NCI-H2227 (cell line): ENCODE measurements around the gene COQ10A.
"Not testable (repeated sequence)": the region's sequence is repeated elsewhere in the genome, so short reads cannot be mapped to it uniquely, and the experiment has no call there.

Experiments used
- DNase-seq: peaks from one replicate; lab custom pipeline; 2025; ENCODE audit not compliant: unreplicated experiment; lab: John Stamatoyannopoulos, UW

The COQ10A gene

DNA sequence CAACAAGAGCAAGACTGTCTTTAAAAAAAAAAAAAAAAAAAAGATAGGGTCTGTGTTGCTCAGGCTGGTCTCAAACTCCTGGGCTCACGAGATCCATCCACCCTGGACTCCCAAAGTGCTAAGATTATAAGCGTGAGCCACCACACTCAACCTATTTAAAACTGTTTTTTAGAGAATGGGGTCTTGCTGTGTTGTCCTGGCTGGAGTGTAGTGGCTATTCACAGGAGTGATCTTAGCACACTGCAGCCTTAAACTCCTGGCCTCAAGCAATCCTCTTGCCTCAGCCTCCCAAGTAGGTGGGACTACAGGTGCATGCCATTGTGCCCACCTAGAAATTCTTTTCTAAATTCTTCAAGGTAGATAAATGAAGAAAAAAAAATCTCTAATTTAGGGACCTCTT is 7.6 kb downstream of the COQ10A start:
- no peak for DNase-seq

DNA sequence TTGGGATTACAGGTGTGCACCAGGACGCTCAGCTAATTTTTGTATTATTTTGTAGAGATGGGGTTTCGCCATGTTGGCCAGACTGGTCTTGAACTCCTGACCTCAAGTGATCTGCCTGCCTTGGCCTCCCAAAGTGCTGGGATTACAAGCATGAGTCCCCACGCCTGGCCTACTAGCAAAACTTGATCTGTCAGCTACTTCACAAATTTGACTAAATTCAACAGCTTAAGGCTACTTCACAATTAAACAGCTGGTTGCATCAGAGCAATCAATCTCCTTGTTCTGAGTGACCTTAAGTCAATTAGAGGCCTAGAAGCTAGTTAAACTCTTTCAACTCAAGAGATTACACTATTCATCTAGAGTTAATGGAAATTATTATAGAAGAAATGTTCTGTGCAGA is 12.2 kb downstream of the COQ10A start:
- DNase-seq = no peak

DNA sequence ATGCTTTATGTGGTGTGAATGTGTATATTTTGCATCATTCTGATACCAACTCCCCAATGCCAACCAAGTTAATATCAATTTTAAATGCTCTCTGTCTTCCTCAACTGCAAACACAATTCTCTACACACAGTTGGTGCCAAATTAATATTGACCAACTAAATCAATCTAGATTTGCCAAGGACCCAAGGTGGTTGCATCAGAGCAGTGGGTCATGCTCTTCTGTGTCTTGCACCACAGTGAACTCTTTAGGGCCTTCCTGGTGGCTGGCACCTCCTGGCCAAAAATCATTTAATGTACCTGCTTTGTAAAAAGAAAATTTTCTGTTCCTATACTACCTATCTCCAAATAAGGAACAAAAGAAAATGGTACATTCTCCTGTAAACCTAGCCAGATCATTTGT is 14.1 kb downstream of the COQ10A start:
- no peak for DNase-seq

DNA sequence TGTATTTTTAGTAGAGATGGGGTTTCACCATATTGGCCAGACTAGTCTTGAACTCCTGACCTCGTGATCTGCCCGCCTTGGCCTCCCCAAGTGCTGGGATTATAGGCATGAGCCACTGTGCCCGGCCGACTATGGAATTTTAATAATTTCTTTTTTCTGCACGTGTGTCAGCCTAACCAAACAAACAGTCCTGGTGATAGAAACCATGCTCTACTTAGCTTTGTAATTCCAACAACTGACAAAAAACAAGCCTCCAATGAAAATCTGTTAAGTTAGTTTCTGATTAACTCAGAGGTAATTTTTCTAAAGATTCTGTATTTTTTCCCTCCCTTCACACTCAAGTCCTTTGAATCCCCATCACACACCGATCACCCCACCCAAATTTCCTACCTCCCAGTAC is 15.3 kb downstream of the COQ10A start:
- no peak for DNase-seq

DNA sequence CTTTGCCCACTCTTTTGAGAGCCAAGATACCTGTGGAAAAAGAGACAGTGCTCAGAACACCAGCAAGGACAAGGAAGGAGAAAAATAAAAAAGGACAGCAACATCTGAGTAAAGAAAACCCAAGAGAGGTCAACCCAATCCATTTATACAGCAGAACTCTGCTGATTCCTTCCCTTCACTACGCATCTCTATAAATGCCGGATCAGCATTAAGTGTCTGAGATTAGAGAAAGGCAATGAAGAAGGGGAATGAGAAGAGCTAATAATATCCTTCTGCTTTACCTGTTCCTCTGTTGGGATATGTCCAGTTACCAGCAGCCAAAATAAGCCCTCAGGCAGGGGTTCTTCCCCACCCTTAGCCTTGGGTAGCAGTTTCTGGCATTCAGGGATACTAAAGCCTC is 15.8 kb downstream of the COQ10A start:
- DNase-seq = no peak

DNA sequence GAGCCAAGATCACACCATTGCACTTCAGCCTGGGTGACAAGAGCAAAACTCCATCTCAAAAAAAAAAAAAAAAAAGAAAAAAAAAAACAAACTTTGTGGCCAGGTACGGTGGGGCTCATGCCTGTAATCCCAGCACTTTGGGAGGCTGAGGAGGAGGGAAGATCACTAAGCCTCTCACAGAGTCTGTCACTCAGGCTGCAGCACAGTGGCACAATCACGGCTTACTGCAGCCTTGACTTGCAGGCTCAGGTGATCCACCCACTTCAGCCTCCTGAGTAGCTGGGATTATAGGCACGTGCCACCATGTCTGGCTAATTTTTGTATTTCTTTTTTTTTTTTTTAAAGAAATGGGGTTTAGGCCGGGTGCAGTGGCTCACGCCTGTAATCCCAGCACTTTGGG is 17.5 kb downstream of the COQ10A start:
- DNase-seq = not testable (repeated sequence)

DNA sequence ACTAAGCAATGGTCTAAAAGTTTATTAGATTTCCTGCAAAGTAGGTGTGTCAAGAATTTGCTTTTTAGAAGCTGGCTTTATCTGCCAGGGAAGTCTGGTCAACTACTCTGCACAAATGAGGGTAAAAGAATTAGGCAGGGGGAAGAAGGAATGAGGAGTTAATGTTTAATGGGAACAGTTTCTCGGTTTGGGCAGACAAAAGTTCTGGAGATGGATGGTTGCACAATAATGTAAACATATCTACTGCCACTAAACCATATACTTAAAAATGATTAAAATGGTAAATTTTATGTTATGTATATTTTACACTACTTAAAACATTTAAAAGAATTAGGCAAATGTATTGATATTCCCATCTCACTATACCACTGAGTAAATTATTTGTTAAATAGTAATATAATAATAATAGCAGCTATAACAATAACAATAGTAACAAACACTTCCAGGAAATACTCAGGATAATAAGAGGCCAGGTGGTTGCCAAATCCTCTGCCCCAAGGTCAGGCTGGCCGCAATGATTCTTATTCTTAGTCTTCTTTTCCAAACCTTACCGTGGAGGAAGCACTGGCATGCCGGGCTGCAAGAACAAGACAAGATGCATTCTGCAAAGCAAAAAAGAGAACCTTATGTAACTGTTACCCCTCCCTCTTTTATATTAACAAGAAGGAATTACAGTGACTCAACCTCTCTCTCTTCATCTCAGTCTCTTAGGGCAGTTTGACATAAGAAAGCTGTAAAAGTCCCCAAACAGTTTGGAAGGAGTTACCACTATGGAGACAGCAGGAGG is 19.5 kb downstream of the COQ10A start:
- DNase-seq = no peak

DNA sequence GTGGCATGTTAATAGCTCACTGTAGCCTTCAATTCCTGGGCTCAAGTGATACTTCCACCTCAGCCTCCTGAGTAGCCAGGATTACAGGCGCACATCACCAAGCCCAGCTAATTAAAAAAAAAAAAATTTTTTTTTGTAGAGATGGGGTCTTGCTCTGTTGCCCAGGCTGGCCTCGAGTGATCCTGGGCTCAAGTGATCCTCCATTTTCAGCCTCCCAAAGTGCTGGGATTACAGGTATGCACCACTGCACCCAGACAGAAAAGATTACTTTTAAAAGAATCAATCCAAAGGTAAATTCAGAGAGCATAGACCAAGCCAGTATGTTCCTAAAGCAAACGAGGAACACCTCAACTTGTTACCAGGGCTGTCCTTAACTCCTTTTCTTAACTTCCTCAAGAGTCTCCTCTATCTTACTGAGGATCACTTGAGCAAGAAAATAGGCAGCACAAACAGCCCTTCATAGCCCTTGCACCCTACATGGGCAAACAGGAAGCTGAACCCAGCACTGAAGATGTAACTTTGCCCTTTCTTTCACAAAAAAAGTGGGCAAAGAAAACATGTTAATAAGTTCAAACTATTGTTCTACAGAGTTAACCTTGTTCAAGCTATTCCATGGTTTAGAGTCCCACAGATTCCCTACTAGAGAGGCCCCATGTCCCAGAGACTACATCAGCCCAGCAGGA is 22.1 kb downstream of the COQ10A start:
- no peak for DNase-seq

DNA sequence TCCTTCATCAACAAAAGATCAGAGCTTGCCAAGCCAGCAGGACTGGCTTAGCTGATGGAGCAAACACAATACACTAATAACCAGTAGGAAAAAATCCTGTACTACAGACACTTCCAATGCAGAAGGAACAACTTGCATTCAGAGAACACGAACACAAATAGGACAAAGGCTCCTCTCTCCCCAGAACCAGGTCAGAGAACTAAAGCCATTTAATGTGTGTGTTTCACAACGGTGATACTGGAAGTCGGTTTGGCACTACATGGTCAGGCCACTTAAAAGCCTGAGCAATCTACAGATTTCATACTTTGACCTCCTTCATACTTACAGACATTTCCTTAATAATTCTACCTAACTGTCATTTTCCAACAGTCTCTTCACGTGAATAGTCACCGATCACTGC is 27.1 kb downstream of the COQ10A start:
- no peak for DNase-seq

DNA sequence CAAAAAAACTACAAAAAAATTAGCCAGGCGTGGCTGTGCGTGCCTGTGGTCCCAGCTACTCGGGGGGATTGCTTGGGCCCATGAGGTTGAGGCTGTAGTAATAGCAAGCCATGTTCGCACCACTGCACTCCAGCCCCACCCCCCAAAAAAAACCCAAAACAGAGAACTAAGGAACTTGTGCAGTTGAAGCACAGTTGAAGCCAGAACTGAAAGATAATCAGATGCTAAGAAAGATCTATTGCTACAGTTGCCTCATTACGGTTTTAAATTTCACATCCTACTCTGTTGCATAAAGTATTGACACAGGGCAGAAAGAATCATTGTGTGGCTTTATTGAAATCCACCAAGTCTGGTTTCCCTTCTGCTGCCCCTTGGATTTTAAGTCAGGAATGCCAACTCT is 29.6 kb downstream of the COQ10A start:
- no peak for DNase-seq

DNA sequence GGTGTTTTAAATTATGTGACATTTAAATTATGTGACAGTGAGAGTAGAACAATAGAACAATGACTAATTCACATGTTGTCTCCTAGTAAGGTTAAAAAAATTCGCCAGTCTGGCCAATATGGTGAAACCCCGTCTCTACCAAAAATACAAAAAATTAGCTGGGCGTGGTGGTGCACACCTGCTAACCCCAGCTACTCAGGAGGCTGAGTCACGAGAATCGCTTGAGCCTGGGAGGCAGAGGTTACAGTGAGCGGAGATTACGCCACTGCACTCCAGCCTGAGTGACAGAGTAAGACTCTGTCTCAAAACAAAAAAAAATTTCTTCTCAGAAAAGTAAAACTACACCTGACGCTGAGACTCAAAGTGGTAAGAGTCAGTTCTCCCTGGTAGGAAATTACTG is 30.7 kb downstream of the COQ10A start:
- DNase-seq = no peak

DNA sequence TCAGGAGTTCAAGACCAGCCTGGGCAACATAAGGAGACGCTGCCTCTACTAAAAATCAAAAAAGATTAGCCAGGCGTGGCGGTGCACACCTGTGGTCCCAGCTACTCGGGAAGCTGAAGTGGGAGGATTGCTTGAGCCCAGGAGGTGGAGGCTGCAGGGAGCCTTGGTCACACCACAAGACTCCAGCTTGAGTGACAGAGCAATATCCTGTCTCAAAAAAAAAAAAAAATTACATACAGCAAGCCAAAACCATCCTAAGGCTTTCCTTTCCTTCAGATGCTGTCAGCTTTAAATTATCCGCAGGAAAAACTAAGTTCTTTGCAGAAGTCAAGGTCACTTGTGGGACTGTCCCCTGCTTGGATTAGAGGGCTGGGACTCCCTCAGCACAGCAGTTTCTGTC is 32.1 kb downstream of the COQ10A start:
- no peak for DNase-seq

DNA sequence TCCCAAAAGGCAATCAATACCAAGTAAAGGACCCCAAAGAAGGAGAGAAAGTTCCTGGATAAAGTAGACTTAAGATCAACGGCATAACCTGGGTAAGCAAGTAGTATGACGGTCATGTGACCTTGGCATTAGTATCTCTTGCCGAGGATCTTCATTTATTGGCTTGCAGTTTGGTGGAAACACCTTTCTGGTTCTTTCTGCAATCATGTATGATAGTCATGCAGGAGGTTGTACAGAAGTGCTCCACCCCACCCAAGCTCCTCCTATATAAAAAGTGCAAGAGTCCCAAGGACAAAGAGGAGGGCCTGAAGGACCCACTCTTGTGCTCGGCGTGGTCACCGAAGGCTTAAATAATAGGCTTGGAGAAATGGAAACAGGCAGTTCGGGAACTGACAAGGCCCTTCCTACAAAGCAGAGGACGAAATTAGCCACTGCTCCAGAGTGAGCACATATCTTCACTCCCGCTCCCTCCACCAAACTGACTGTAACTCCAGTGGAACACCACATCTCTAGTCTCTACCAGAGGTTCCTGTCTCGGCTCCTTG is 32.6 kb downstream of the COQ10A start:
- peak; percentile 27 for DNase-seq

DNA sequence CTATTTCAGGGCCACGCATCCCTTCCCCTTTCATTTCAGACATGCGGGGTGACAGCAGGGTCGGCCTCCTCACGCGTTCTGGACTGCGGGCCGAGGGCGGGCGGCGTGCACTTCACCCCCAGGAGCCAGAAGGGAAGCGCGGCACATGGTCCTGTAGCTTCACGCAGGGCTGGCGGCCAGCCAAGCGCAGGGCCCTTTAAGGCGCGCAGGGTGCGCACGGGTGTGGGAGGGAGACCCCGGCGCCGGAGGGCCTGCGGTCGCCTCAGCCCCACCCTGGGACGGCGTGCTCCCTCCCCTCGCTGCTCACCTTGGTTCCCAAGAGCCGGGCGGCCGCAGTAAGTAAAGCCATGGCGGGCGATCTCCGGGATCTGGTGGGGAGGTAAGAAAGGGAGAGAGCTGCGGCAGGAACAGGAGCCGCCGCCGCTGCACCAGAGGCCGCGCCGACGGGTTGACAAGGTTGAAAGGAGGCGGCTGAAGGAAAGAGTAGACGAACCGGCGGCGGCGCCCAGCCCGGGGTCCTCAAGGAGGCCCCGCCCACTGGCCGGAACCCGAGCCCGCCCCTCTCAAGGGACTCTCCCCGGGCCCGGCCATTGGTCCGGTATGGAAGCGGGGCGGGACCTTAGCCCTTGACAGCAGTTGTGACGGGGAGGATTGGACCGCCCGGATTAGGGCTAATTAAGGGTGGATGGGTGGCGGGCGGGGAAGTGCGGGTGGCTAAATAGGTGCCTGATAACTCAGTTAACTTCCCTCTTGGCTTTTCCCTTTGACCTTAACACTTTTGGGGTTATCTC is 33.3 kb downstream of the COQ10A start, which contains the start of gene CS:
TSS of gene CS (minus strand) at position 478 of the 791 bp plus-strand sequence. CDS start at position 349, 129 bp downstream.
- DNase-seq = peak; percentile 97

DNA sequence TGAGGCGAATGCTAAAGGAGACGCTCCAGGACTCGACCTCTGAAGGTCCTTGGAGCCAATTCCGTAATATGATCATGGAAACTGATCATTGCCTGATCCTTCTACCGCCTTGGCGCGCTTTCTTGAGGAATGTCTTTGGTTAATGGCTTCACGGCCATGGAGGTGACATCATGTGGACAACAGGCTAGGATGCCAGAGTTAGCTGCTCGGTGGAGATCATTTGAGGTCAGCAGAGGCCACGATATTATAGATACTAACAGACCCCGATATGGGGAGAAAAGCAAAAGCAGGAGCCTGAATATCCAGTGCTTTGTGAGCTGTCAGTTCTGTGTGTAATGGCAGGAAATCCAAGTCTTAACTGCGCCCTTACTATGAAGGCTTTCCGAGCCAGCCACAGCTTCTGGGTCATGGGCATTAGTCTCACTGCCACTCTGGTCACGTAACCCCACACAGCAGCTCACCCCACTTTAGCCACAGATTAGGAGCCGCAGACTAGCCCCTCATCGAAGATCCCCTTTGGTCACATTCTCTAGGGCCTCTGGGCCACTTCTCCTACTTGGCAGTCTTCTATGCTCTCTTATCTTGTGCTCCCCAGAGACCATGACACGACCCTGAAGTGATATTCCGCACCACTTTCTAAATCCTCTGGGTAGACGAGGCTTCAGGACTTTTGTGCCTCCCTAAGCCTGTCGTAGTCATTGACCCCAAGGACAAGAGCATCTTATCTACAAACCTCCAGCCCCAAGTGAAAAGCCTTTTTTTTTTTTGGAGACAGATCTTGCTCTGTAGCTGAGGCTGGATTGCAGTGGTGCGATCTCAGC is 34.1 kb downstream of the COQ10A start:
- peak; percentile 61 for DNase-seq

DNA sequence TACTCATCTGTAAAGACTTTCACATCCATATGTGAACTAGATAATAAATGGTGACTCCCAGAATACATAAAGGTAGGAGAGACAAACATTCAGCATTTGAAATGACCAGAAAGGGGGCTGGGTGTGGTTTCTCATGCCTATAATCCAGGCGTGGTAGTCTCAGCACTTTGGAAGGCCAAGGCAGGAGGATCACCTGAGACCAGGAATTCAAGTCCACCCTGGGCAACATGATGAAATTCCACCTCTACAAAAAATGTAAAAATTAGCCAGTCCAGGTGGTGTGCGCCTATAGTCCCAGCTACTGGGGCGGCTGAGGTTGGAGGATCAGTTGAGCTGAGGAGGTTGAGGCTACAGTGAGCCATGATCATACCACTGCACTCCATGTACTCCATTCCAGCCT is 37.5 kb downstream of the COQ10A start:
- no peak for DNase-seq

DNA sequence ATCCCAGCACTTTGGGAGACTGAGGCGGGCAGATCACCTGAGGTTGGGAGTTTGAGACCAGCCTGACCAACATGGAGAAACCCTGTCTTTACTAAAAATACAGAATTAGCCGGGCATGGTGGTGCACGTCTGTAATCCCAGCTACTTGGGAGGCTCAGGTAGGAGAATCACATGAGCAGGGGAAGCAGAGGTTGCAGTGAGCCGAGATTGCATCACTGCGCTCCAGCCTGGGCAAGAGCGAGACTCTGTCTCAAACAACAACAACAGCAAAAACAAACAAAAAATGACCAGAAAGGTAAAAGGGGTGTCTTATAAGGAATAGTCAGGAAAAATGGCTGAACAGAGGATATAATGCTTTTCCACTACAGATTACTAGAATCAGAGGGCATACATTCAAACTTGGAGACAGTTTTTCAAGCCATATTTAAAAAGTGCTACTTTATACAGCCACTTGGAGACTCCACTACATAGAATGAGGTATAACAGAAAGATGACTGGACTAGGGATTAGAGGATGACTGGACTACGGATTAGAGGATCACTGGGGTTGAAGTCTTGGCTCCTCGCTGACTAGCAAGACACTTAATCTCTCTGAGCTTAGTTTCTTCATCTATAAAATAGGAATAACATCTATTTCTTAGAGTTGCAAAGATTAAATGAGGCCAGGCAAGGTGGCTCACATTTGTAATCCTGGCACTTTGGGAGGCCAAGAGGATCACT is 38.3 kb downstream of the COQ10A start:
- no peak for DNase-seq

DNA sequence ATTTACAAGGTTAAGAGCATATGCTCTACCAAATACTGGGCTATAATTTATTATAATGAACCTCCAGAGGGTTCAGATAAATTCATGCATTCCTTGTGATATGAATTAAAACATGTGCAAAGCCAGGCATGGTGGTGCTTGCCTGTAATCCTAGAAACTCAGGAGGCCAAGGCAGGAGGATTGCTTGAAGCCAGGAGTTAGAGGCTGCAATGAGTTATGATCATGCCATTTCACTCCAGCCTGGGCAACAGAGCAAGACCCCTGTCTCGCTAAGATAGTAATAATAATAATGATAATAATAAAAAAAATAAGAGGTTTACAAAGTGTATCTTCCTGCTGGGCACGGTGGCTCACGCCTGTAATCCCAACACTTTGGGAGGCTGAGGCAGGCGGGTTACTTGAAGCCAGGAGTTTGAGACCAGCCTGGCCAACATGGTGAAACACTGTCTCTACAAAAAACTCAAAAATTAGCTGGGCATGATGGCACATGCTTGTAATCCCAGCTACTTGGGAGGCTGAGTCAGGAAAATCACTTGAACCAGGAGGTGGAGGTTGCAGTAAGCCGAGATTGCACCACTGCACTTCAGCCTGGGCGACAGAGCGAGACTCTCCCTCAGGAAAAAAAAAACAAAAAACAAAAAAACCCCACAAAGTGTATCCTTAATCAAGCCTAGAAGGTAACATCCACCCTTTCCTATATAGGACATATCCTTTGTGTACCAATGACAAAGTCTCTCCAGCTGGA is 40.7 kb downstream of the COQ10A start:
- DNase-seq = no peak

DNA sequence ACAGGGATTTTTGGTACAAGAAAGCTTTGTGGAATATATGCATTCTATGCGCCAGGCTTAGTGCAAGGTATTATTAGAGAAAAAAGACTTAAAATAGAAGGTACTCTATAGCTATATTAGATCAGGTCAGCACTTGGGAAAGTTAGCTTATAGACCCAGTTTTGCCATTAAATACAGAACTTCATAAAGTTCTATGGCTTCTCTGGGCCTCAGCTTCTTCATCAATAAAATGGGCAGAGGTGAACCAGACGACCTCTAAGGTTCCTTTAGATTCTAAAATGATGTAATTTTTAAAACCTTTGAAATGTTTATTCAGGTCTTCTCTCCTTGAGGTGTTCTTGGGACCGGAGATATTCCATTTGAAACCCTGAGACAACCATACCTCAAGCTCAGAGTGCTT is 42.0 kb downstream of the COQ10A start:
- no peak for DNase-seq
